Inflammatory macrophage treated with lipopolysaccharide for 4 hours (primary cell): ENCODE results near the gene AMIGO1.

Experiments used
- DNase-seq: peaks from one replicate; pipeline ENCODE4 v3.0.0-alpha.2; 2020

The AMIGO1 gene

GRCh38 chr1:109509176-109510134 is at the start of gene AMIGO1:
AMIGO1 (minus strand) TSS chr1:109509727; CDS start chr1:109508912, 815 bp downstream.
- peak; percentile 37 for DNase-seq

- no peak for DNase-seq
Observed at GRCh38 chr1:109557520-109557919, 48.0 kb upstream of the AMIGO1 start.

GRCh38 chr1:109556563-109556962 is 47.0 kb upstream of the AMIGO1 start:
- no peak for DNase-seq

- DNase-seq: peak; percentile 98
Observed at GRCh38 chr1:109548321-109549267, 39.1 kb upstream of the AMIGO1 start, which contains the start of gene GNAI3. GNAI3 (plus strand) TSS chr1:109548615; CDS start chr1:109548721, 106 bp downstream.

- no peak for DNase-seq
Observed at GRCh38 chr1:109547463-109548320, 38.2 kb upstream of the AMIGO1 start.

GRCh38 chr1:109546311-109547109 is 37.0 kb upstream of the AMIGO1 start:
- peak; percentile 91 for DNase-seq

GRCh38 chr1:109543988-109544735 is 34.6 kb upstream of the AMIGO1 start:
- no peak for DNase-seq

- DNase-seq: no peak
Observed at GRCh38 chr1:109543283-109543987, 33.9 kb upstream of the AMIGO1 start.

GRCh38 chr1:109542657-109543056 is 33.1 kb upstream of the AMIGO1 start:
- no peak for DNase-seq

GRCh38 chr1:109541102-109541501 is 31.6 kb upstream of the AMIGO1 start:
- no peak for DNase-seq

GRCh38 chr1:109539676-109540075 is 30.1 kb upstream of the AMIGO1 start, which contains the start of gene GPR61:
GPR61 (plus strand) TSS chr1:109539872; CDS start chr1:109543023, 3,151 bp downstream.
- no peak for DNase-seq

- no peak for DNase-seq
Observed at GRCh38 chr1:109538827-109539555, 29.5 kb upstream of the AMIGO1 start.

GRCh38 chr1:109537450-109538178 is 28.1 kb upstream of the AMIGO1 start:
- DNase-seq: no peak

- DNase-seq: no peak
Observed at GRCh38 chr1:109535971-109536491, 26.5 kb upstream of the AMIGO1 start.

- no peak for DNase-seq
Observed at GRCh38 chr1:109535481-109535880, 26.0 kb upstream of the AMIGO1 start.

- DNase-seq: no peak
Observed at GRCh38 chr1:109534307-109534858, 24.9 kb upstream of the AMIGO1 start.

GRCh38 chr1:109532365-109533136 is 23.0 kb upstream of the AMIGO1 start:
- peak; percentile 66 for DNase-seq
